Neural progenitor cell (in vitro differentiated cells): Measurements from ENCODE around the gene NFATC2IP. TPM values are rescaled to one million over a fixed set of nuclear protein-coding genes. Genes with fewer than 3 reads are reported as not detected.

Source experiments
- DNase-seq: peaks from one replicate; pipeline ENCODE4 v3.0.0-alpha.2; 2016; ENCODE audit warnings: low spot score
- H2AFZ ChIP-seq: fragments of 200-600 bp; sonication (generic); replicated peaks from 2 replicates; pipeline ENCODE4 v1.6.1; 2016; ENCODE audit warnings: antibody characterized with exemption
- H3F3A ChIP-seq: fragments of 200-600 bp; sonication (generic); 2 replicates; pipeline ENCODE4 v1.6.1; 2016; ENCODE audit warnings: antibody characterized with exemption, low read depth
- H3K27ac ChIP-seq: fragments of 200-600 bp; sonication (generic); 2 replicates; pipeline ENCODE4 v1.5.1; 2016; ENCODE audit warnings: mild to moderate bottlenecking
- H3K27me3 ChIP-seq: fragments of 200-600 bp; sonication (generic); 2 replicates; pipeline ENCODE4 v1.6.1; 2016; ENCODE audit warnings: mild to moderate bottlenecking, moderate library complexity
- H3K36me3 ChIP-seq: fragments of 200-600 bp; sonication (generic); 2 replicates; pipeline ENCODE4 v1.5.1; 2016
- H3K4me1 ChIP-seq: fragments of 200-600 bp; sonication (generic); 2 replicates; pipeline ENCODE4 v1.6.1; 2016; ENCODE audit warnings: mixed run types
- H3K4me2 ChIP-seq: fragments of 200-600 bp; sonication (generic); 2 replicates; pipeline ENCODE4 v1.6.1; 2016
- H3K4me3 ChIP-seq: fragments of 200-600 bp; sonication (generic); 2 replicates; pipeline ENCODE4 v1.5.1; 2016
- H3K79me2 ChIP-seq: fragments of 200-600 bp; sonication (generic); 2 replicates; pipeline ENCODE4 v1.6.1; 2016; ENCODE audit warnings: low read depth
- H3K9ac ChIP-seq: fragments of 200-600 bp; sonication (generic); 2 replicates; pipeline ENCODE4 v1.6.1; 2016
- H3K9me3 ChIP-seq: fragments of 200-600 bp; sonication (generic); 2 replicates; pipeline ENCODE4 v1.5.1; 2016; ENCODE audit warnings: low read depth
- H4K20me1 ChIP-seq: fragments of 200-600 bp; sonication (generic); 2 replicates; pipeline ENCODE4 v1.6.1; 2016; ENCODE audit warnings: low read depth
- H3K27ac Mint-ChIP-seq: 3 replicates; pipeline ENCODE4 v1.8.0; 2021; ENCODE audit warnings: mixed read lengths
- H3K27me3 Mint-ChIP-seq: 2 replicates; pipeline ENCODE4 v1.8.0; 2022; ENCODE audit warnings: low read depth, mild to moderate bottlenecking, inconsistent platforms, moderate library complexity, mixed read lengths; ENCODE audit not compliant: insufficient read depth
- H3K36me3 Mint-ChIP-seq: 3 replicates; pipeline ENCODE4 v1.8.0; 2021; ENCODE audit warnings: mixed read lengths
- H3K4me1 Mint-ChIP-seq: 3 replicates; pipeline ENCODE4 v1.8.0; 2021; ENCODE audit warnings: mixed read lengths
- H3K4me3 Mint-ChIP-seq: 3 replicates; pipeline ENCODE4 v1.8.0; 2021; ENCODE audit warnings: mild to moderate bottlenecking, moderate library complexity, mixed read lengths
- H3K9me3 Mint-ChIP-seq: 3 replicates; pipeline ENCODE4 v1.8.0; 2020; ENCODE audit warnings: mixed read lengths
- CTCF ChIP-seq: fragments of 200-600 bp; sonication (generic); IDR thresholded peaks from 2 replicates; pipeline ENCODE4 v1.5.1; 2017; ENCODE audit warnings: antibody characterized with exemption, mild to moderate bottlenecking
- EZH2 ChIP-seq: fragments of 200-600 bp; sonication (generic); IDR thresholded peaks from 2 replicates; pipeline ENCODE4 v1.6.1; 2017; ENCODE audit warnings: antibody characterized with exemption, mild to moderate bottlenecking, moderate library complexity
- EZH2phosphoT487 ChIP-seq: fragments of 200-600 bp; sonication (generic); IDR thresholded peaks from 2 replicates; pipeline ENCODE4 v1.6.1; 2017; ENCODE audit warnings: antibody characterized with exemption
- total RNA-seq: library from RNA; depleted of rRNA; stranded (reverse); fragments of >200 nt; gene quantifications from 2 replicates; pipeline ENCODE4 v1.2.3, GENCODE V29; 2015; ENCODE audit warnings: low replicate concordance

Gene NFATC2IP
- total RNA-seq, 1 donor from 2014 or later: 33.2 TPM

- Mint-ChIP-seq H3K27me3 (peaks cover 4% of the 10 kb centered on the region), H3K4me1 (peaks cover 3% of the 10 kb centered on the region), H3K9me3 (no peaks in the 10 kb centered on the region), H3K27ac (no peak overlapping the region), H3K4me3 (no peak overlapping the region), H3K36me3 (peaks cover 8% of the 10 kb centered on the region)
- Histone ChIP-seq H3K36me3 (no peaks in the 10 kb centered on the region), H3K27ac (no peak overlapping the region), H3K9ac (no peak overlapping the region), H3K79me2 (no peaks in the 10 kb centered on the region), H4K20me1 (no peaks in the 10 kb centered on the region), H2AFZ (no peak overlapping the region), H3F3A (peaks cover 4% of the 10 kb centered on the region), H3K4me3 (no peak overlapping the region), H3K4me2 (no peak overlapping the region), H3K27me3 (no peaks in the 10 kb centered on the region), H3K9me3 (no peaks in the 10 kb centered on the region), H3K4me1 (no peaks in the 10 kb centered on the region)
- no peak for TF ChIP-seq EZH2phosphoT487
- TF ChIP-seq EZH2: no peak
- TF ChIP-seq CTCF: no peak
- no peak for DNase-seq
These were observed 32.0 kb upstream of the NFATC2IP start for GRCh38 chr16:28918698-28919097.

- Histone ChIP-seq H3K4me1 (no peaks in the 10 kb centered on the region), H3K36me3 (no peaks in the 10 kb centered on the region), H3K9me3 (no peaks in the 10 kb centered on the region), H3F3A (peaks cover 31% of the 10 kb centered on the region), H3K79me2 (no peaks in the 10 kb centered on the region), H3K27ac (no peak overlapping the region), H2AFZ (no peak overlapping the region), H3K4me3 (no peak overlapping the region), H3K27me3 (no peaks in the 10 kb centered on the region), H4K20me1 (no peaks in the 10 kb centered on the region), H3K9ac (no peak overlapping the region), H3K4me2 (no peak overlapping the region)
- no peaks in the 10 kb centered on the region for H3K9me3 Mint-ChIP-seq
- peaks cover 4% of the 10 kb centered on the region for H3K27me3 Mint-ChIP-seq
- H3K4me3 Mint-ChIP-seq: peak overlapping the region; percentile 93
- no peak for TF ChIP-seq EZH2phosphoT487
- no peak for TF ChIP-seq CTCF
- TF ChIP-seq EZH2: no peak
- DNase-seq: no peak
- H3K36me3 Mint-ChIP-seq: no peaks in the 10 kb centered on the region
- H3K27ac Mint-ChIP-seq: no peak overlapping the region
- peaks cover 13% of the 10 kb centered on the region for H3K4me1 Mint-ChIP-seq
These were observed 27.5 kb upstream of the NFATC2IP start for GRCh38 chr16:28923231-28923587.

- H3K4me3 ChIP-seq: peak overlapping the region; percentile 69
- H3K36me3 Mint-ChIP-seq: no peaks in the 10 kb centered on the region
- H3K9me3 ChIP-seq: no peaks in the 10 kb centered on the region
- H3K27ac Mint-ChIP-seq: no peak overlapping the region
- peaks cover 4% of the 10 kb centered on the region for H3K27me3 Mint-ChIP-seq
- TF ChIP-seq EZH2: no peak
- TF ChIP-seq CTCF: no peak
- no peak for TF ChIP-seq EZH2phosphoT487
- no peak overlapping the region for H3K9ac ChIP-seq
- no peaks in the 10 kb centered on the region for H3K4me1 ChIP-seq
- H2AFZ ChIP-seq: peak overlapping the region; percentile 43
- H4K20me1 ChIP-seq: no peaks in the 10 kb centered on the region
- H3K27ac ChIP-seq: no peak overlapping the region
- no peaks in the 10 kb centered on the region for H3K9me3 Mint-ChIP-seq
- H3K79me2 ChIP-seq: no peaks in the 10 kb centered on the region
- H3K4me3 Mint-ChIP-seq: peak overlapping the region; percentile 93
- peak overlapping the region; percentile 84 for H3K4me2 ChIP-seq
- H3F3A ChIP-seq: peaks cover 31% of the 10 kb centered on the region
- peaks cover 13% of the 10 kb centered on the region for H3K4me1 Mint-ChIP-seq
- no peaks in the 10 kb centered on the region for H3K36me3 ChIP-seq
- no peaks in the 10 kb centered on the region for H3K27me3 ChIP-seq
- DNase-seq: no peak
These were observed 26.9 kb upstream of the NFATC2IP start for GRCh38 chr16:28923652-28924398.
